Midbrain (tissue), 1 donor: ENCODE results near the gene PRR23B.

Experiments used
- DNase-seq: peaks from one replicate; lab custom pipeline; 2025; lab: John Stamatoyannopoulos, UW

PRR23B gene

GRCh38 chr3:138974462-138974861, 46.3 kb downstream of the PRR23B start:
- no peak for DNase-seq

- DNase-seq, result no peak
Observed at GRCh38 chr3:138972941-138973340, 47.8 kb downstream of the PRR23B start.

DNA sequence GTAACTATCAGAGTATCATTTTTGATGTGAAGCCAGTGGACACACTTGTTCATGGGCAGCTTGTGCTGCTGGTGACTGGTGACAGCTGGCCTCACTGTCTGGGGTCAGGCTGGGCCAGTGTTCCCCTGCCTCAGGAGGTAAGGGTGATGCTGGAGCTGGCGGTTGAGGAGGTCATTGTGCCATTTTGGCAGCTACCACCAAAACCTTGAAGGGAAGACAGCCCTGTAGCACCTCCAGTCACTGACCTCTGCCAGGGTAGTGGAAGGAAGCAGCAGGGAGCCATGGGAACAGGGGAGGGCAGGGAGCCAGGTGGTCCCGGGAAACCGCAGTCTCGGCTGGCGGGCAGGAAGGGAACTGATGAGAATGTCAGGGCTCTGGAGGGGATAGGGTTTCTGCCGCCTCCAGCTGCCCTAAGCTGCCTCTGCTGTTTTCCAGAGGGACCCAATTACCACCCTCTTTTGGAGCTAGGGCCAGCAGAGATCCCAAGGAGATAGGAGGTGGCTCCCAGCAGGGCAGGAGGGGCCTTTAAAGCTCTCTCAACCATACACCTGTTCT, 48.9 kb downstream of the PRR23B start:
- DNase-seq, result no peak
